Activated CD4-positive, alpha-beta T cell treated with anti-CD3 and anti-CD28 coated beads, Interleukin-2, amount 50 U/mL, for 24 hours (primary cell): Measurements from ENCODE around the gene HSD17B8.
"Not testable (repeated sequence)": the region's sequence is repeated elsewhere in the genome, so short reads cannot be mapped to it uniquely, and the experiment has no call there.

ENCODE experiments used
- DNase-seq, 2 donors: peaks; one replicate each; pipeline ENCODE4 v3.0.0-alpha.2; 2020; ENCODE audit warnings: low read depth in 1 of 2, low spot score in 1 of 2

The HSD17B8 gene

GRCh38 chr6:33205191-33206026, 954 bp downstream of the HSD17B8 start:
- no peak for DNase-seq

GRCh38 chr6:33206027-33206863, 1.8 kb downstream of the HSD17B8 start:
- DNase-seq = no peak

- DNase-seq = no peak
These were observed 2.6 kb downstream of the HSD17B8 start for GRCh38 chr6:33206864-33207551.

GRCh38 chr6:33207552-33208090, 3.2 kb downstream of the HSD17B8 start:
- DNase-seq = no peak

- peak; percentile 74 to 76 for DNase-seq
These were observed 3.9 kb downstream of the HSD17B8 start, which contains the start of gene RING1 for GRCh38 chr6:33208091-33208967. TSS of gene RING1 (plus strand) at chr6:33208500. CDS start at chr6:33208823, 323 bp downstream.

GRCh38 chr6:33209856-33210255, 5.4 kb downstream of the HSD17B8 start:
- DNase-seq = no peak

GRCh38 chr6:33211136-33211535, 6.7 kb downstream of the HSD17B8 start:
- DNase-seq = no peak

GRCh38 chr6:33211666-33212422, 7.4 kb downstream of the HSD17B8 start:
- no peak for DNase-seq

GRCh38 chr6:33212857-33213165, 8.4 kb downstream of the HSD17B8 start:
- DNase-seq = no peak

GRCh38 chr6:33213166-33213988, 8.9 kb downstream of the HSD17B8 start:
- DNase-seq = no peak

GRCh38 chr6:33213989-33214335, 9.5 kb downstream of the HSD17B8 start:
- no peak for DNase-seq

- no peak for DNase-seq
These were observed 11.0 kb downstream of the HSD17B8 start for GRCh38 chr6:33215271-33216116.

- no peak for DNase-seq
These were observed 11.7 kb downstream of the HSD17B8 start for GRCh38 chr6:33216117-33216649.

GRCh38 chr6:33217246-33217645, 12.8 kb downstream of the HSD17B8 start:
- no peak for DNase-seq

- DNase-seq = no peak
These were observed 13.2 kb downstream of the HSD17B8 start for GRCh38 chr6:33217681-33218080.

- not testable (repeated sequence) for DNase-seq
These were observed 22.2 kb downstream of the HSD17B8 start for GRCh38 chr6:33226503-33227120.

- no peak for DNase-seq
These were observed 30.8 kb downstream of the HSD17B8 start for GRCh38 chr6:33235221-33235634.
